Upper lobe of left lung (tissue), 4 donors: Measurements from ENCODE around the gene TMEM138.

Experiments used
- EP300 ChIP-seq, 4 donors: sonication (generic); formaldehyde crosslinking; IDR thresholded peaks; one replicate each; pipeline ENCODE4 v1.5.1; 2017; ENCODE audit warnings: antibody characterized with exemption in 4 of 4, control low read depth in 2 of 4
- POLR2A ChIP-seq, 4 donors: fragments of 450-650 bp; IDR thresholded peaks; one replicate each; pipeline ENCODE4 v1.5.1; 2016 to 2017; ENCODE audit warnings: antibody characterized with exemption in 4 of 4, mild to moderate bottlenecking in 2 of 4
- POLR2AphosphoS5 ChIP-seq, 2 donors: sonication (generic); formaldehyde crosslinking; IDR thresholded peaks; one replicate each; pipeline ENCODE4 v1.5.1; 2017; ENCODE audit warnings: antibody characterized with exemption in 2 of 2
- TF ChIP-seq, protein P1 (sequence below), 6 experiments: fragments of 450-650 bp in 4 of 6; fragments of 200-600 bp in 2 of 6; sonication (generic) in 2 of 6; IDR thresholded peaks; one replicate each; pipeline ENCODE4 v1.5.1; 2016 to 2019; ENCODE audit warnings: antibody characterized with exemption in 6 of 6

- TF ChIP-seq, protein P1, sequence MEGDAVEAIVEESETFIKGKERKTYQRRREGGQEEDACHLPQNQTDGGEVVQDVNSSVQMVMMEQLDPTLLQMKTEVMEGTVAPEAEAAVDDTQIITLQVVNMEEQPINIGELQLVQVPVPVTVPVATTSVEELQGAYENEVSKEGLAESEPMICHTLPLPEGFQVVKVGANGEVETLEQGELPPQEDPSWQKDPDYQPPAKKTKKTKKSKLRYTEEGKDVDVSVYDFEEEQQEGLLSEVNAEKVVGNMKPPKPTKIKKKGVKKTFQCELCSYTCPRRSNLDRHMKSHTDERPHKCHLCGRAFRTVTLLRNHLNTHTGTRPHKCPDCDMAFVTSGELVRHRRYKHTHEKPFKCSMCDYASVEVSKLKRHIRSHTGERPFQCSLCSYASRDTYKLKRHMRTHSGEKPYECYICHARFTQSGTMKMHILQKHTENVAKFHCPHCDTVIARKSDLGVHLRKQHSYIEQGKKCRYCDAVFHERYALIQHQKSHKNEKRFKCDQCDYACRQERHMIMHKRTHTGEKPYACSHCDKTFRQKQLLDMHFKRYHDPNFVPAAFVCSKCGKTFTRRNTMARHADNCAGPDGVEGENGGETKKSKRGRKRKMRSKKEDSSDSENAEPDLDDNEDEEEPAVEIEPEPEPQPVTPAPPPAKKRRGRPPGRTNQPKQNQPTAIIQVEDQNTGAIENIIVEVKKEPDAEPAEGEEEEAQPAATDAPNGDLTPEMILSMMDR (IDR thresholded peaks at IDR 0.05): peak in 1 of 6 experiments; percentile 30
- TF ChIP-seq EP300 (IDR thresholded peaks at IDR 0.05) (peak in 1 of 4 donors; percentile 52), POLR2A (IDR thresholded peaks at IDR 0.05) (peak in 3 of 4 donors; percentile 73 to 89 (median 80)), POLR2AphosphoS5 (IDR thresholded peaks at IDR 0.05) (peak; percentile 64 to 91)
Measured at GRCh38 chr11:61332797-61333549, 29.2 kb upstream of the TMEM138 start, which contains the start of the genes DDB1 and TKFC.
